Natural killer cell (primary cell): ENCODE measurements around the gene SSR2. TPM values are rescaled to one million over a fixed set of nuclear protein-coding genes. Genes with fewer than 3 reads are reported as not detected.

Experiments
- ATAC-seq, 3 donors: fragments of 150-1000 bp in 2 of 3; fragments of 200-7000 bp in 1 of 3; cut with Tn5 transposase; 1 replicate in 1 of 3; 2 replicates in 2 of 3; pipeline ENCODE4 v1.10.0; 2021; ENCODE audit warnings: mild to moderate bottlenecking in 2 of 3, moderate library complexity in 2 of 3
- DNase-seq, 2 donors: peaks; one replicate each; pipeline versions ENCODE4 v3.0.0 to v3.0.0-alpha.2; 2013 to 2021; ENCODE audit warnings: mixed read lengths in 1 of 2
- H3K27ac ChIP-seq: one replicate; pipeline ENCODE4 v1.5.1; 2013; ENCODE audit warnings: mild to moderate bottlenecking, low read length
- H3K27me3 ChIP-seq: one replicate; pipeline ENCODE4 v1.6.1; 2013; ENCODE audit warnings: low read length; ENCODE audit not compliant: control insufficient read depth, insufficient read depth
- H3K36me3 ChIP-seq: one replicate; pipeline ENCODE4 v1.6.1; 2013; ENCODE audit warnings: low read length; ENCODE audit not compliant: control insufficient read depth, insufficient read depth
- H3K4me1 ChIP-seq: one replicate; pipeline ENCODE4 v1.6.1; 2013; ENCODE audit warnings: low read length; ENCODE audit not compliant: control insufficient read depth, insufficient read depth
- H3K4me3 ChIP-seq: one replicate; pipeline ENCODE4 v1.5.1; 2013; ENCODE audit warnings: low read length
- H3K9me3 ChIP-seq: one replicate; pipeline ENCODE4 v1.6.1; 2013; ENCODE audit warnings: low read length; ENCODE audit not compliant: control insufficient read depth, insufficient read depth
- H3K27ac Mint-ChIP-seq, 2 donors: one replicate each; pipeline ENCODE4 v1.8.0; 2022; ENCODE audit warnings: mild to moderate bottlenecking in 2 of 2, mixed read lengths in 2 of 2, moderate library complexity in 1 of 2
- H3K27me3 Mint-ChIP-seq, 2 donors: one replicate each; pipeline ENCODE4 v1.8.0; 2022; ENCODE audit warnings: low read depth in 2 of 2, mixed read lengths in 2 of 2
- H3K36me3 Mint-ChIP-seq: one replicate; pipeline ENCODE4 v1.8.0; 2022; ENCODE audit warnings: mixed read lengths
- H3K4me1 Mint-ChIP-seq, 2 donors: one replicate each; pipeline ENCODE4 v1.8.0; 2022; ENCODE audit warnings: mixed read lengths in 2 of 2
- H3K4me3 Mint-ChIP-seq: one replicate; pipeline ENCODE4 v1.8.0; 2022; ENCODE audit warnings: mild to moderate bottlenecking, moderate library complexity, mixed read lengths
- H3K9me3 Mint-ChIP-seq, 2 donors: one replicate each; pipeline ENCODE4 v1.8.0; 2022; ENCODE audit warnings: mixed read lengths in 2 of 2
- CTCF ChIP-seq: fragments of 200-600 bp; IDR thresholded peaks from one replicate; pipeline ENCODE4 v1.8.0; 2022; ENCODE audit warnings: antibody characterized with exemption
- WGBS: methylation state at CpG from one replicate; pipeline ENCODE4 v1.1.7; 2013; ENCODE audit warnings: missing lambda C conversion rate; ENCODE audit not compliant: insufficient coverage; 5-methylcytosine and 5-hydroxymethylcytosine counted together
- intact Hi-C: fragments of 100-400 bp; cut with micrococcal nuclease; formaldehyde crosslinking; loops from one replicate; pipeline ENCODE4 v1.14.2; 2022
- total RNA-seq, 4 donors: library from RNA; stranded (reverse); fragments of 120-200 nt in 1 of 4; gene quantifications; one replicate each; pipeline versions ENCODE4 v1.2.3 to v1.2.4, GENCODE V29; 2013 to 2022

Gene SSR2
- total RNA-seq, 3 donors from 2014 or later (not counting 1 experiment from before 2014, with no cell fraction given): 209 to 215 (median 211) TPM

GRCh38 chr1:155984341-155984740, 36.4 kb downstream of the SSR2 start:
- no peak for TF ChIP-seq CTCF
- intact Hi-C loops: no loop called here
- Histone ChIP-seq H3K4me1 (peaks cover 49% of the 10 kb centered on the region), H3K27ac (no peak overlapping the region), H3K9me3 (no peaks in the 10 kb centered on the region), H3K27me3 (no peaks in the 10 kb centered on the region), H3K36me3 (peaks cover 4% of the 10 kb centered on the region), H3K4me3 (no peak overlapping the region)
- DNase-seq: no peak
- Mint-ChIP-seq H3K36me3 (no peaks in the 10 kb centered on the region), H3K9me3 (no peaks in the 10 kb centered on the region), H3K27ac (peak overlapping the region in 1 of 2 donors; percentile 30), H3K4me1 (peaks cover 34 to 44% of the 10 kb centered on the region in 2 donors), H3K4me3 (no peak overlapping the region), H3K27me3 (no peaks in the 10 kb centered on the region)
- WGBS: 96% methylated on average over 7 of the region's 7 CpGs
- no peak for ATAC-seq

GRCh38 chr1:155983191-155984024, 37.3 kb downstream of the SSR2 start:
- ATAC-seq (no peak), DNase-seq (peak in 1 of 2 donors; percentile 13)
- H3K4me3 ChIP-seq: no peak overlapping the region
- no peaks in the 10 kb centered on the region for H3K9me3 ChIP-seq
- no peaks in the 10 kb centered on the region for H3K27me3 ChIP-seq
- no peaks in the 10 kb centered on the region for H3K36me3 Mint-ChIP-seq
- WGBS: 48% methylated on average over 4 of the region's 4 CpGs
- no peaks in the 10 kb centered on the region for H3K27me3 Mint-ChIP-seq
- H3K27ac Mint-ChIP-seq: peak overlapping the region; percentile 90 to 94
- H3K4me3 Mint-ChIP-seq: no peak overlapping the region
- peaks cover 31 to 42% of the 10 kb centered on the region in 2 donors for H3K4me1 Mint-ChIP-seq
- H3K4me1 ChIP-seq: peaks cover 49% of the 10 kb centered on the region
- peak overlapping the region; percentile 39 for H3K27ac ChIP-seq
- no peak for TF ChIP-seq CTCF
- peaks cover 4% of the 10 kb centered on the region for H3K36me3 ChIP-seq
- no peaks in the 10 kb centered on the region for H3K9me3 Mint-ChIP-seq
- intact Hi-C loops: no loop called here

GRCh38 chr1:155982106-155982505, 38.6 kb downstream of the SSR2 start:
- DNase-seq: no peak
- Histone ChIP-seq H3K27ac (peak overlapping the region; percentile 79), H3K9me3 (no peaks in the 10 kb centered on the region), H3K36me3 (peaks cover 4% of the 10 kb centered on the region), H3K4me1 (peaks cover 51% of the 10 kb centered on the region), H3K27me3 (no peaks in the 10 kb centered on the region), H3K4me3 (no peak overlapping the region)
- 79% methylated on average over 7 of the region's 7 CpGs for WGBS
- no peaks in the 10 kb centered on the region for H3K36me3 Mint-ChIP-seq
- TF ChIP-seq CTCF: no peak
- intact Hi-C loops: no loop called here
- ATAC-seq: no peak
- peaks cover 36 to 49% of the 10 kb centered on the region in 2 donors for H3K4me1 Mint-ChIP-seq
- H3K27me3 Mint-ChIP-seq: no peaks in the 10 kb centered on the region
- H3K4me3 Mint-ChIP-seq: peak overlapping the region; percentile 13
- H3K27ac Mint-ChIP-seq: peak overlapping the region; percentile 90 to 94
- H3K9me3 Mint-ChIP-seq: no peaks in the 10 kb centered on the region
